HG03521 (cell line): ENCODE data around the gene LSP1.

Experiments used
- ATAC-seq: cut with Tn5 transposase; IDR thresholded peaks from one replicate; pipeline ENCODE4 v1.9.1; 2021; ENCODE audit warnings: mild to moderate bottlenecking, moderate library complexity; ENCODE audit not compliant: unreplicated experiment

The LSP1 gene

GRCh38 chr11:1824221-1825038 lies 28.5 kb upstream of the LSP1 start:
- ATAC-seq: no peak

GRCh38 chr11:1825039-1825740 lies 27.7 kb upstream of the LSP1 start:
- ATAC-seq: no peak

GRCh38 chr11:1825785-1826451 lies 27.0 kb upstream of the LSP1 start:
- no peak for ATAC-seq

GRCh38 chr11:1826552-1827094 lies 26.3 kb upstream of the LSP1 start:
- no peak for ATAC-seq

GRCh38 chr11:1827095-1827813 lies 25.6 kb upstream of the LSP1 start:
- ATAC-seq: no peak

GRCh38 chr11:1827931-1828330 lies 25.0 kb upstream of the LSP1 start:
- no peak for ATAC-seq

GRCh38 chr11:1828542-1828941 lies 24.3 kb upstream of the LSP1 start:
- ATAC-seq: no peak

GRCh38 chr11:1829039-1829820 lies 23.7 kb upstream of the LSP1 start:
- no peak for ATAC-seq

GRCh38 chr11:1830004-1830321 lies 22.9 kb upstream of the LSP1 start:
- ATAC-seq: no peak

GRCh38 chr11:1830322-1831223 lies 22.3 kb upstream of the LSP1 start:
- no peak for ATAC-seq

- no peak for ATAC-seq
Observed at GRCh38 chr11:1831338-1832210, 21.3 kb upstream of the LSP1 start.

GRCh38 chr11:1832211-1832919 lies 20.5 kb upstream of the LSP1 start:
- no peak for ATAC-seq

GRCh38 chr11:1832920-1833295 lies 20.0 kb upstream of the LSP1 start:
- ATAC-seq: no peak

GRCh38 chr11:1834062-1834610 lies 18.7 kb upstream of the LSP1 start:
- no peak for ATAC-seq

GRCh38 chr11:1834779-1835670 lies 17.9 kb upstream of the LSP1 start, which contains the start of gene SYT8:
Gene SYT8 (plus strand): TSS chr11:1834990. CDS start chr11:1835106, 116 bp downstream.
- no peak for ATAC-seq

GRCh38 chr11:1835671-1836010 lies 17.2 kb upstream of the LSP1 start:
- no peak for ATAC-seq
